GM10266 (cell line): Measurements from ENCODE around the gene ARF6.

ENCODE experiments used
- DNase-seq: peaks from one replicate; pipeline ENCODE4 v3.0.0; 2012; ENCODE audit errors: extremely low spot score
- CTCF ChIP-seq: IDR thresholded peaks from 2 replicates; pipeline ENCODE4 v1.5.1; 2012; ENCODE audit warnings: mild to moderate bottlenecking, low read depth; ENCODE audit not compliant: control insufficient read depth, insufficient read depth; ENCODE audit errors: missing control alignments

Gene ARF6

GRCh38 chr14:49892636-49893308 is at the start of gene ARF6:
Gene ARF6 (plus strand): TSS chr14:49893082. CDS start chr14:49893737, 655 bp downstream.
- DNase-seq, result peak; percentile 96
- peak; percentile 19 for TF ChIP-seq CTCF

GRCh38 chr14:49849213-49849847 is 43.6 kb upstream of the ARF6 start:
- no peak for DNase-seq
- TF ChIP-seq CTCF, result no peak

GRCh38 chr14:49851813-49852212 is 41.1 kb upstream of the ARF6 start:
- TF ChIP-seq CTCF, result no peak
- no peak for DNase-seq

- TF ChIP-seq CTCF, result peak; percentile 72
- DNase-seq, result peak; percentile 64
These were observed 40.4 kb upstream of the ARF6 start, which contains the start of gene NEMF for GRCh38 chr14:49852301-49853157. Gene NEMF (minus strand): TSS chr14:49852788. CDS start chr14:49852753, 35 bp downstream.

- DNase-seq, result no peak
- TF ChIP-seq CTCF, result no peak
These were observed 39.8 kb upstream of the ARF6 start for GRCh38 chr14:49853158-49853477.

GRCh38 chr14:49853572-49854375 is 39.1 kb upstream of the ARF6 start:
- DNase-seq, result peak; percentile 51

More at GRCh38 chr14:49853572-49854375, 39.1 kb upstream of the ARF6 start:
- peak; percentile 53 for TF ChIP-seq CTCF
